HTERT RPE-1 (cell line): ENCODE data around the gene SLC6A9.

Source experiments
- in situ Hi-C: fragments of 300-500 bp; cut with MboI; formaldehyde crosslinking; loops from 4 replicates; pipeline ENCODE4 v1.14.3; 2020; ENCODE audit warnings: low sequenced_read_pairs

SLC6A9 gene

GRCh38 chr1:44008259-44008658 is 23.0 kb downstream of the SLC6A9 start:
- in situ Hi-C loops: no loop called here

GRCh38 chr1:44002606-44003157 is 28.6 kb downstream of the SLC6A9 start:
- in situ Hi-C loops: no loop called here

GRCh38 chr1:44002165-44002564 is 29.1 kb downstream of the SLC6A9 start:
- in situ Hi-C loops: no loop called here

- in situ Hi-C loops: no loop called here
Observed at GRCh38 chr1:44000122-44000665, 31.1 kb downstream of the SLC6A9 start.

- in situ Hi-C loops: no loop called here
Observed at GRCh38 chr1:43999455-43999854, 31.8 kb downstream of the SLC6A9 start.

DNA sequence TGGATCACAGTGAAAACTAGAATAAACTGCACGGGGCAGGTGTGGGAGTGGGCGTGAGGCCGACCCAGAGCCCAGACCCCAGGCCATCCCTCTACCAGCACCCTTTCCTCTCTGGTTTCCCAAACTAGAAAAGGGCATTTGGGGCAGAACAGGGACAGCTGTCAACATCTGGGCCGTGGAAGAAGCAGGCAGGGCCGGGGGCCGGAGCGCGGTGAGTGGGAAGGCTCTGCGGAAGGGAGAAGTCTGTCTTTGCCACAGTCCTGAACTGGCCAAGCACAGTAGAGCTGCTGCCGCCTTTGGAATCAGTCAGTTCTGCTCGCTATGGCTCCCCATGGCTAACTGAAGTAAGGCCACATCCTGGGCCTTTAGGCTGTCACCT is 33.3 kb downstream of the SLC6A9 start:
- in situ Hi-C loops: no loop called here

DNA sequence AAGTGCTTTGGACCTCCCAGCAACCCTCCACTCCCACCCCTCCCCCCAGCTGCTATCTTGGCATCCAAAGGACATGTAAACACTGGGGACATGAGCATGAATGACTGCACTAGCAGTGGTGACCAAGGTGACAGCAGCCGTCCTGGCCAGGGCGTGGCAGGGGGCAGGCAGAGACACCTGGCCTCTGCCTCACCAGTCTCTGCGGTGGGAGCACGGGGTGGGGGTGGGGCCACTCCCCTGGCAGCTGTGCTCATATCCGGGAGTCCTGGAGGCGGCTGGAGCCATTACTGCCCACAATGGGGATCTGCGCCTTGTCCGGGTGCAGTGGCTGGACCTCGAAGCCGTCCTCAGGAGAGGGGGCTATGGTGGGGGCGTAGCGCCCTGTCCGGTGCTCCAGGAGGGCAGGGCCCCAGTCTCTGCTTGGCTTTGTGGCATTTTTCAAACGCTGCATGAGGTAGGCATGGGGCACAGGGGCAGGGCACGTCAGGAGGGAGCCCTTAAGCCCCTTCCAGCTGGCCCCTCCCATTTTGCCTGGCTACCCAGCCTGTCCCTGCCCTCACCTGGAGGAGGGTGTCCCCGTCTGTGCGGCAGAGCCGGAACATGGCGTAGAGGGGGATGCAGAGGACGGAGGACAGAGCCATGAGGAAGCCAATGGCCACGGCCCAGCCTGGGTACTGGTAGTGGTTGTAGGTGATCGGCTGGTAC is 33.8 kb downstream of the SLC6A9 start:
- in situ Hi-C loops: no loop called here

- in situ Hi-C loops: no loop called here
Observed at GRCh38 chr1:43996733-43997115, 34.5 kb downstream of the SLC6A9 start.

DNA sequence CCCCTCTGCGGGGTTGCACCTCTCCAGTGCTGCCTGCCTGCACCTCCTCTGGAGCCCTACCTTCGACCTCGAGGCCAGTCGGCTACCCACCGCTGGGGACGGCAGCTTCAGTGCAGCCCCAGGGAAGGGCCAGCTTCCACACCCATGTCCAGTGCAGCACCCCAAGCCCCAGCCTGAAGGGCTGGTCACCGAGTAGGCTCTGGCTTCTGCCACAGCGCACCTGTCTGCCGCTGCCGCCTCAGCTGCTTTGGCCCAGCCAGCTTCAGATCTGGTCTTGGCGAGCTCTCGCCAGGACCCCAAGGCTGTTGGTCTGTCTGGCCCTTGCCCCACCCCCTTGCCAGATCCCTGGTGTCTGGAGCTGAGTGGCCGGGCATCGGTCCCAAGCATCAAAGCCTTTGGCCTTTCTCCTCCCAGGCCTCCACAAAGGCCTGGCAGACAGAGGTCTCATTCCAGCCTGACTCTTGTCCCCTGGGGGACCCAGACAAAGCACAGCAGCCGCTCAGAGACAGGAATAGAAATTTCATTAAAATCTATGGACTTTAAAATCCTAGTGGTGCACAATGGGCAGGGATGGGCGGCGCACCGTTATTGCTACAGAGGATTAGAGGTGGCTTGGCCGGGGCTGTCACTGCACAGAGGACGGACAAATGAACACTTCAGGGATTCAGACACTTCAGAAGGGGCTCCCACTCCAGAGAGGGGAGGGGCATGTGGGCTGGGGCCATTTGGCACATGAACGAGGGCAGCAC is 35.1 kb downstream of the SLC6A9 start:
- in situ Hi-C loops: no loop called here

- in situ Hi-C loops: no loop called here
Observed at GRCh38 chr1:43994794-43995790, 36.2 kb downstream of the SLC6A9 start.

- in situ Hi-C loops: no loop called here
Observed at GRCh38 chr1:43994071-43994470, 37.2 kb downstream of the SLC6A9 start.

DNA sequence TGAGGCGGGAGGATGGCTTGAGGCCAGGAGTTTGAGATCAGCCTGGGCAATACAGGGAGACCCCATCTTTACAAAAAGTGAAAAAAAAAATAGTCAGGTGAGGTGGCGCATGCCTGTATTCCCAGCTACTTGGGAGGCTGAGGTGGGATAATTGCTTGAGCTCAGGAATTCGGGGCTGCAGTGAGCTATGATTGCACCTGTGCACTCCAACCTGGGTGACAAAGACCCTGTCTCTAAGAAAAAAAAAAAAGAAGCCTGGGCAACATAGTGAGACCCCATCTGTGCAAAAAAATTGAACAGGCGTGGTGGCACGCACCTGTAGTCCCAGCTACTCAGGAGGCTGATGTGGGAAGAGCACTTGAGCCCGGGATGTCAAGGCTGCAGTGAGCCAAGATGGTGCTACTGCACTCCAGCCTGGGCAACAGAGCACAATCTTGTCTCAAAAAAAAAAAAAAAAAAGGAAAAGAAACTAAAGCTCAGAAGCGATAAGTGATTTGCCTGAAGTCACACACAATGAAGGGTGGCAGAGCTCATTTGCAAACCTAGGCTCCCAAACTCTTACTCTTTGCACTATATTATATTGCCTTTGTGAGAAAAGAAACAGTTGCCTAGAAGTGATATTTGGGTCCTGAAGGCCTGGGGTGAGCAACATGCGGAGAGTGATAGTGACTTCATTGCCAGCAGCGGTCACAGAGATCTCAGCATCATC is 37.9 kb downstream of the SLC6A9 start:
- in situ Hi-C loops: no loop called here

DNA sequence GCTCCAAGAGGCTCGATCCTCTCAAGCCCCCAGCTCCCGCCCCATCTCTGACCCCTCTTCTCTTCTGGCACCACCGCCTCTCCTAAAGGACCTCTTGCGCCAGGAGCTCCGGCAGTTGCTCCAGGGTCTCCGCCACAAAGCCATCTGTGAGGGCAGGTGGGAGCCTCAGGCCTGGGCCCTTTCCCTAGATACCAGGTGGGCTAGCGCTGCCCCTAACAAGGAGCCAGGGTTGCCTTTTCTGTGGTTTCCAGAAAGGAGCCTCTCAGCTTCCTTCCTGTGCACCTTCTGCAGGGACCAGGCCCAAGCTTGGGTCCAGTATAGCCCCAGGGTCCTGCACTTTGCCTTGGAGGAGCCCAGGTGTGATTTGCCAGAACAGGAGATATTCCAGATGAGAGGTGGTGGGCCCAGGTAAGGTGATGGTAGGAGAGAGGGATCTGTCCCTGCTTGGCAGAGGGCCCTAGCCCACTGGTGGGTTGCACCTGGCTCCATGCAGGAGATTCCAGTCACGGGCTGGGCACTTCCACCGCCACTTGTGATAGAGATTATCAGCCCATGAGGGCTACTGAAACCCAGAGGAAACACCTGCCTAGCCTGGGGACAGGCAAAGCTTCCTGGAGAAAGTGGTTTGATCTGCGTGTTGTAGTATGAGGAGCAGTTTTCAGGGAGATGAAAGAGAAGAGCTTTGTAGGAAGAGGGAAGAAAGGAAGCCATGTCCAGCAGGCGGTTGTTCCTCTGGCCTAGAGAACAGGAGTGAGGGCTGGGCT is 38.8 kb downstream of the SLC6A9 start:
- in situ Hi-C loops: no loop called here

DNA sequence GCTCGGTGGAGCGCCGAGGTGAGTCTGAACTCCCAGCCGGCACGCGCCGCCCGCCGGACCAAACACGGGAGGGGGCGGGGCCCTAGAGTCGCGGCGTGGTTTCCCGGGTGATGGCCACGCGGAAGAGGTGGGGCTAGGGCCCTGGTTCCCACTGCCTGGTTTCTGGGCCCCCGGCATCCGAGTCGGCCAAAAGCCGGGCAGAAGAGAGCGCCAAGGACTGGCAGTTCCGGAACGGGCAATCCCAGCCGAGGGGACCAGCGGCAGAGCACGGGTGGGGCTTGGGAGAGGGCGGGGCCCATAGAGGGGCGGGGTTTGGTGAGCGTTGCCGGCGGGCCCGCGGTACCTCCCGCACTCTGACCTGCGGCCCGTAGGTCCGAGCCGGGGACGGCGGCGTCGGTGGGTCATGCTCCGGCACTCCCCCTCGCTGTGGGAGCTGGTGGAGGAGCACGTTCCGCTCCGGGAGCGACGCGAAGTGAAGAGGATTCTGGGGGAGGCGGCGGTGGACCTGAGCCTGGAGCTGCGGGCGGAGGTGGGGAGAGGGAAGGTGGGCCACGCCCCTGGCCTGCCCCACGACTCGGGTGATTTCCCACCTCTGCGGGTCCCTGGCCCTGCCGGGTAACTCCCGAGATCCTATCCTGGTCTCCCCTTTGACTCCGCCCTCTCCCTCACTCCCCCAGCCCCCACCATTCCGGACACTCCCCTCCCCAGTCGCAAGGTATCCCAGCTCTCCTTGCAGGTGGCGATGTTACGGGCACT is 39.6 kb downstream of the SLC6A9 start, which contains the start of gene CCDC24:
TSS of gene CCDC24 (plus strand) at position 124 of the 756 bp plus-strand sequence. CDS start at position 404, 280 bp downstream.
- in situ Hi-C loops: no loop called here

GRCh38 chr1:43991200-43991475 is 40.1 kb downstream of the SLC6A9 start:
- in situ Hi-C loops: no loop called here

DNA sequence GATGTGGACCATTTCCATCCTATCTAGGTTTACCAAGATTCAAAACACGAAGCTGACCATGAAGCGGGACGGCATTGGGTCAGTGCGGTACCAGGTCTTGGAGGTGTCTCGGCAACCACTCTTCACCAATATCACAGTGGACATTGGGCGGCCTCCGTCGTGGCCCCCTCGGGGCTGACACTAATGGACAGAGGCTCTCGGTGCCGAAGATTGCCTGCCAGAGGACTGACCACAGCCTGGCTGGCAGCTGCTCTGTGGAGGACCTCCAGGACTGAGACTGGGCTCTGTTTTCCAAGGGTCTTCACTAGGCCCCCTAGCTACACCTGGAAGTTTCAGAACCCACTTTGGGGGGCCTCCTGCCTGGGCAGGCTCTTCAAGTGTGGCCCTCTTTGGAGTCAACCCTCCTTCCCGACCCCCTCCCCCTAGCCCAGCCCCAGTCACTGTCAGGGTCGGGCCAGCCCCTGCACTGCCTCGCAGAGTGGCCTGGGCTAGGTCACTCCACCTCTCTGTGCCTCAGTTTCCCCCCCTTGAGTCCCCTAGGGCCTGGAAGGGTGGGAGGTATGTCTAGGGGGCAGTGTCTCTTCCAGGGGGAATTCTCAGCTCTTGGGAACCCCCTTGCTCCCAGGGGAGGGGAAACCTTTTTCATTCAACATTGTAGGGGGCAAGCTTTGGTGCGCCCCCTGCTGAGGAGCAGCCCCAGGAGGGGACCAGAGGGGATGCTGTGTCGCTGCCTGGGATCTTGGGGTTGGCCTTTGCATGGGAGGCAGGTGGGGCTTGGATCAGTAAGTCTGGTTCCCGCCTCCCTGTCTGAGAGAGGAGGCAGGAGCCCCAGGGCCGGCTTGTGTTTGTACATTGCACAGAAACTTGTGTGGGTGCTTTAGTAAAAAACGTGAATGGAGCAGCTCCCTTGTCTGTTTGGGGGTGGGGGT is 40.7 kb downstream of the SLC6A9 start:
- in situ Hi-C loops: no loop called here

- in situ Hi-C loops: no loop called here
Observed at GRCh38 chr1:43987159-43987902, 43.9 kb downstream of the SLC6A9 start.
